Mucosa of stomach (tissue), 1 donor: ENCODE results near the gene FLRT2.

ENCODE experiments used
- H3K27me3 ChIP-seq: one replicate; pipeline ENCODE4 v1.7.0; 2013; ENCODE audit warnings: mild to moderate bottlenecking, low read length; ENCODE audit not compliant: control insufficient read depth, insufficient read depth
- H3K36me3 ChIP-seq: one replicate; pipeline ENCODE4 v1.7.0; 2013; ENCODE audit warnings: low read length; ENCODE audit not compliant: control insufficient read depth, insufficient read depth
- H3K4me1 ChIP-seq: one replicate; pipeline ENCODE4 v1.7.0; 2013; ENCODE audit warnings: mild to moderate bottlenecking, low read length; ENCODE audit not compliant: control insufficient read depth, insufficient read depth
- H3K4me3 ChIP-seq: one replicate; pipeline ENCODE4 v1.7.0; 2013; ENCODE audit warnings: low read length
- H3K9ac ChIP-seq: one replicate; pipeline ENCODE4 v1.7.0; 2013; ENCODE audit warnings: mild to moderate bottlenecking, low read length, moderate library complexity
- H3K9me3 ChIP-seq: one replicate; pipeline ENCODE4 v1.7.0; 2013; ENCODE audit warnings: mild to moderate bottlenecking, low read length, moderate library complexity; ENCODE audit not compliant: control insufficient read depth
- donor health status: Pancreatic carcinoma.

Gene FLRT2

DNA sequence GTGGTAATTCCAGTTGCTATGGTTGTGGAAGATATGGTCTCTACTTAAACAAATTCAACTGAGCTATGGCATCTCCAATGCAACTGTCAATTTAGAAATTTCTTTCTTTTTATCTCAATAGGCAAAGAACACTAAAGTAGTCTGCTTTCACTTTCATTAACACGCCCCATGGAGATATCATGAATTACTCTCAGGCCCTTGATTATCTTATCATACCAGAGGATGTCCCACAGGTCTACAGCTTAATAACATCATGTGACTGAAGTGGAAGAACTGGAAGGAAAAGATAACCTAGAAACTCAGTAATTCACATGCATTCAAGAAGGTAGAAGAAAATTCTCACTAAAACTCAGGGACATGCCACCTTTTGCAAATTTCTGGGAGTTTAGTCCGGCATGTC, 114.3 kb downstream of the FLRT2 start:
- Histone ChIP-seq H3K27me3 (no peaks in the 10 kb centered on the region), H3K9ac (no peak overlapping the region), H3K4me1 (no peaks in the 10 kb centered on the region), H3K9me3 (no peaks in the 10 kb centered on the region), H3K36me3 (no peaks in the 10 kb centered on the region), H3K4me3 (no peak overlapping the region)

DNA sequence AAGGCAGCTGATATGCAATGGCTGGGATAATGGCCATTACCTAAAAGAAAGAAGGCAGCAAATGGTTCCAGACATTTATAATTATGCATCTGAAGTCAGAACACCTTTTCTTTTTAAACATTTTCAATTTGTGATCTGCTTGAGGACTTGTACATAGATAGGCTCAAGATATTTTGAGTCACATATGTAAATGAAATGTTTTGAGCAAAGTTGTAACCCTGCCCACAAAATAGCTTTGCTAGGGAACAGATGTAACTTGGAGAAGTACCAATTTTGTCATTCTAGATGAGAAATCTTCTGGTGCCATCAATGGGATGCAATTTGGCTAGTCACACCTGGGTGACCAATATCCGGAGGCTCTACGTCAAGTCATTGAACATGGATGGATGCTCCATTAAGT, 123.1 kb downstream of the FLRT2 start:
- no peaks in the 10 kb centered on the region for H3K27me3 ChIP-seq
- no peaks in the 10 kb centered on the region for H3K4me1 ChIP-seq
- H3K36me3 ChIP-seq: no peaks in the 10 kb centered on the region
- no peaks in the 10 kb centered on the region for H3K9me3 ChIP-seq
- H3K9ac ChIP-seq: no peak overlapping the region
- no peak overlapping the region for H3K4me3 ChIP-seq

- no peaks in the 10 kb centered on the region for H3K4me1 ChIP-seq
- no peak overlapping the region for H3K9ac ChIP-seq
- no peaks in the 10 kb centered on the region for H3K9me3 ChIP-seq
- no peaks in the 10 kb centered on the region for H3K36me3 ChIP-seq
- H3K27me3 ChIP-seq: no peaks in the 10 kb centered on the region
- no peak overlapping the region for H3K4me3 ChIP-seq
Measured at GRCh38 chr14:85660243-85660922, 130.4 kb downstream of the FLRT2 start.

DNA sequence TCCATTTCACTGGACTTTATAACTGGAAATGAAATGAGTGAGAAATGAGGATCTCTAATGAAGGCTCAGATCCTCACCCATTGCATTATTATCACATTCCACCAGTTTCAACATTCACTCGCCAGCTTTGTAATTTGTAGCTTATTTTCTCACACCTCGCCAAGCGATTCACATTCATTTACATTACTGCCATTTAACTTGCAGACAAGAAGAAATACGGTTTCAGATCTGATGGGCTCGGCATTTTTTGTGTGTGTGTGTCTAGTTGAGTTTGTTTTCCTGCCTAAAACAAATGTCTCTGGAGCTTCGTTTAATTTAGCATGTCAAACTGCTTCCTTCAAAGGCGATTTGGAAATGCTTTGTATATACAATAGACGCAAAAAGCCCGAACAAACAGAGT, 132.2 kb downstream of the FLRT2 start:
- Histone ChIP-seq H3K36me3 (no peaks in the 10 kb centered on the region), H3K9me3 (no peaks in the 10 kb centered on the region), H3K9ac (no peak overlapping the region), H3K4me1 (no peaks in the 10 kb centered on the region), H3K27me3 (no peaks in the 10 kb centered on the region), H3K4me3 (no peak overlapping the region)

DNA sequence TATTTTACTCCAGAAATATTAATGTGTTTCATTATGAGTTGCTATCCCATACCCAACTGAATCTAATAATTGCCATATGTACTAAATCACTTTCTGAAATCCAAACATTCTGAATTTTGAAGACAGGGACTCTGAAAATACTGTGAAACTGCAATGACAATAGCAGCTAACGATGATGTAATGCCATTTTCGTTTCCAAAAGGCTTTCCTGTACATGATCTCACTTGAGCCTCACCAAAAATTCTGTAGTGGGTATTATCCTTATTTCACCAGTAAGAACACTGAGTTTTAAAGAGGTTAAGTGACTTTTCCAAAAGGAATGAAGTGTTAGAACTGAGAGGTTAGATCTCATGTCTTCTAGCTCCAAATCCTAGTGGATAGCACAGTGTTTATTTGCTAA, 133.3 kb downstream of the FLRT2 start:
- Histone ChIP-seq H3K4me1 (no peaks in the 10 kb centered on the region), H3K9ac (no peak overlapping the region), H3K4me3 (no peak overlapping the region), H3K27me3 (no peaks in the 10 kb centered on the region), H3K9me3 (no peaks in the 10 kb centered on the region), H3K36me3 (no peaks in the 10 kb centered on the region)

- no peaks in the 10 kb centered on the region for H3K4me1 ChIP-seq
- no peak overlapping the region for H3K9ac ChIP-seq
- H3K4me3 ChIP-seq: no peak overlapping the region
- H3K36me3 ChIP-seq: no peaks in the 10 kb centered on the region
- no peaks in the 10 kb centered on the region for H3K9me3 ChIP-seq
- no peaks in the 10 kb centered on the region for H3K27me3 ChIP-seq
Measured at GRCh38 chr14:85663667-85664066, 133.7 kb downstream of the FLRT2 start.

DNA sequence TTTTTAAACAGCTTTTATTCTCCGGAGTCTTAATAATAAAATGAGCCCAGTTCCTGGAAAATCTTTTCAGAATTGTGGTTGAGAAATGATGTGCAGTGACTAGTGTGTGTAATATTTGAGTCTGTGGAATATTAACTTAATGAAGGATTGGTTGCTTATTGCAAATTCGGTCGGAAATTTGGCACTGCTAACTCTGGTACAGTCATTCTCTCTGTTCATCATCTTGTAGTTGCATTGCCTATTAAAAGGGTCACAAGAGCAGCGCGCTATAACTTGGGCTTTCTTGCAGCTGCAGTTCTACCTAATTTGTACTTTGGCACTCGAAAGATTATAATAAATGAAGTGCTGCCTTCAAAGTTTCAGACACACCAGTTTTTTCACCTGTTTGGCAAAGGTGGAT, 146.0 kb downstream of the FLRT2 start:
- Histone ChIP-seq H3K4me3 (no peak overlapping the region), H3K27me3 (no peaks in the 10 kb centered on the region), H3K36me3 (no peaks in the 10 kb centered on the region), H3K9ac (no peak overlapping the region), H3K9me3 (no peaks in the 10 kb centered on the region), H3K4me1 (no peaks in the 10 kb centered on the region)

- Histone ChIP-seq H3K9me3 (no peaks in the 10 kb centered on the region), H3K36me3 (no peaks in the 10 kb centered on the region), H3K4me3 (no peak overlapping the region), H3K27me3 (no peaks in the 10 kb centered on the region), H3K4me1 (no peaks in the 10 kb centered on the region), H3K9ac (no peak overlapping the region)
Measured at GRCh38 chr14:85686908-85687307, 157.0 kb downstream of the FLRT2 start.

DNA sequence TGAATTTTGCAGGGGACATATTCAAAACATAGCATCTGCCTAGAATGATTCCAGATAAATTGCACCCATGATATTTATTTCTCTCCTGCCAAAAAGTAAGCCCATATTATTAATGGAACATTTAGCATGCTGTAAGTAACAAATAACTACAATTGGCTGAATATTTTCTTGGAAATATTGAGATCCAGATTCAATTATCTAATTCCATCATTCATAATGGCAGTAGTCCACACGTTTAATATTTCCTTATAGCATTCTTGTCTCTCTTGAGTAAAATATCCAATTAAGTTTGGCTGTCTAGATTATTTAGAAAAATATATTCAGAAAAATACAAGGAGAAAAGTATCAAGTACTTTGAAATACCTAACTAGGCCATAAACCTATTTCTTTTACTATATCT, 157.5 kb downstream of the FLRT2 start:
- Histone ChIP-seq H3K4me1 (no peaks in the 10 kb centered on the region), H3K27me3 (no peaks in the 10 kb centered on the region), H3K9me3 (no peaks in the 10 kb centered on the region), H3K36me3 (no peaks in the 10 kb centered on the region), H3K4me3 (no peak overlapping the region), H3K9ac (no peak overlapping the region)

DNA sequence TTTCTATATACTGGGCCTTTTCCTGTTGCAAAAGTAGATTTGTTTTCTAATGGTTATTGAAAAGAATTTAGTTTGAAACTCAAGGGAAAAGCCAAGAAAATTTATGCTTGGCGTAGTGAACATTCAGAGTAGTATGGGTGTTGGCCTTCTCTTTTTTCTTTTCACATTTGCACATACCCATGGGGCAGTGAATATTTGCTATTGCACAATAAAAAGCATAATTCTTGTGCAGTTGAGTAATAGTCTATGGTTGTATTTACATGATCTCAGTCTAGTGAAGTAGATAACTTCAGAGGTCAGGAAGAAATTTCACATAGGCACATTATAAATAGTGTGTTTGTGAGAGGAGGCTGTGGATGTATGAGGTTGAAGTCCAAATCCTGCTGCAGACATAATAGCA, 158.1 kb downstream of the FLRT2 start:
- Histone ChIP-seq H3K4me1 (no peaks in the 10 kb centered on the region), H3K36me3 (no peaks in the 10 kb centered on the region), H3K27me3 (no peaks in the 10 kb centered on the region), H3K4me3 (no peak overlapping the region), H3K9me3 (no peaks in the 10 kb centered on the region), H3K9ac (no peak overlapping the region)

- H3K4me3 ChIP-seq: no peak overlapping the region
- no peak overlapping the region for H3K9ac ChIP-seq
- no peaks in the 10 kb centered on the region for H3K36me3 ChIP-seq
Measured at GRCh38 chr14:85695300-85695699, 165.4 kb downstream of the FLRT2 start.

DNA sequence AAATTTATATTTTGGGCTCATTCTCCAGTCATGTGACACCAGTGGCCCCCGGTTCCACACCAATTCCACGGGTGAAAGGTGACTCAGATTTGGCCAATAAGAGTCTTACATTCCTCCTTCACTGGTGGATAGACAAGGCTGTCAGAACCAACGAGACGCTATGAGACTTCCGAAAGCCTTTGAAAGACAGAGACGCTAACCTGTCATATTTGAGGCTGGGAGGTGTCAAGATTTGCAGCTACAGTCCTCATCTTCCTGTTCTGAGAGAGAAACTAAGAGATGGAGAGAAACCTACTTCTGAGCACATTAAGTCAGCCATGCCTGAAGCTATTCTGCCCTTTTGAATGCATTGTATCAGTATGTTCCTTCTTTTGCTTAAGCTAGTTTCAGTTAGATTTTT, 171.2 kb downstream of the FLRT2 start:
- H3K4me1 ChIP-seq: no peaks in the 10 kb centered on the region
- no peak overlapping the region for H3K9ac ChIP-seq
- H3K4me3 ChIP-seq: no peak overlapping the region
- H3K9me3 ChIP-seq: no peaks in the 10 kb centered on the region
- no peaks in the 10 kb centered on the region for H3K36me3 ChIP-seq
- H3K27me3 ChIP-seq: no peaks in the 10 kb centered on the region

More at GRCh38 chr14:85695300-85695699, 165.4 kb downstream of the FLRT2 start:
- Histone ChIP-seq H3K4me1 (no peaks in the 10 kb centered on the region), H3K9me3 (no peaks in the 10 kb centered on the region), H3K27me3 (no peaks in the 10 kb centered on the region)

GRCh38 chr14:85701763-85702162, 171.8 kb downstream of the FLRT2 start:
- Histone ChIP-seq H3K9ac (no peak overlapping the region), H3K4me1 (no peaks in the 10 kb centered on the region), H3K36me3 (no peaks in the 10 kb centered on the region), H3K27me3 (no peaks in the 10 kb centered on the region), H3K9me3 (no peaks in the 10 kb centered on the region), H3K4me3 (no peak overlapping the region)
